AG09309 (cell line): ENCODE data around the gene ITPR1.
"Not testable (repeated sequence)": the region's sequence is repeated elsewhere in the genome, so short reads cannot be mapped to it uniquely, and the experiment has no call there.

ENCODE experiments used
- DNase-seq: peaks from one replicate; pipeline ENCODE4 v3.0.0-alpha.2; 2010; ENCODE audit warnings: low read depth
- H3K4me3 ChIP-seq: 2 replicates; pipeline ENCODE4 v1.5.1; 2011; ENCODE audit warnings: mild to moderate bottlenecking, low read depth, low read length, moderate library complexity; ENCODE audit not compliant: control insufficient read depth
- TF ChIP-seq, protein P1 (sequence below): IDR thresholded peaks from 2 replicates; pipeline ENCODE4 v1.5.1; 2011; ENCODE audit warnings: mild to moderate bottlenecking, low read depth, low read length, inconsistent platforms; ENCODE audit not compliant: insufficient read depth, control insufficient read depth; ENCODE audit errors: missing control alignments

Gene ITPR1

DNA sequence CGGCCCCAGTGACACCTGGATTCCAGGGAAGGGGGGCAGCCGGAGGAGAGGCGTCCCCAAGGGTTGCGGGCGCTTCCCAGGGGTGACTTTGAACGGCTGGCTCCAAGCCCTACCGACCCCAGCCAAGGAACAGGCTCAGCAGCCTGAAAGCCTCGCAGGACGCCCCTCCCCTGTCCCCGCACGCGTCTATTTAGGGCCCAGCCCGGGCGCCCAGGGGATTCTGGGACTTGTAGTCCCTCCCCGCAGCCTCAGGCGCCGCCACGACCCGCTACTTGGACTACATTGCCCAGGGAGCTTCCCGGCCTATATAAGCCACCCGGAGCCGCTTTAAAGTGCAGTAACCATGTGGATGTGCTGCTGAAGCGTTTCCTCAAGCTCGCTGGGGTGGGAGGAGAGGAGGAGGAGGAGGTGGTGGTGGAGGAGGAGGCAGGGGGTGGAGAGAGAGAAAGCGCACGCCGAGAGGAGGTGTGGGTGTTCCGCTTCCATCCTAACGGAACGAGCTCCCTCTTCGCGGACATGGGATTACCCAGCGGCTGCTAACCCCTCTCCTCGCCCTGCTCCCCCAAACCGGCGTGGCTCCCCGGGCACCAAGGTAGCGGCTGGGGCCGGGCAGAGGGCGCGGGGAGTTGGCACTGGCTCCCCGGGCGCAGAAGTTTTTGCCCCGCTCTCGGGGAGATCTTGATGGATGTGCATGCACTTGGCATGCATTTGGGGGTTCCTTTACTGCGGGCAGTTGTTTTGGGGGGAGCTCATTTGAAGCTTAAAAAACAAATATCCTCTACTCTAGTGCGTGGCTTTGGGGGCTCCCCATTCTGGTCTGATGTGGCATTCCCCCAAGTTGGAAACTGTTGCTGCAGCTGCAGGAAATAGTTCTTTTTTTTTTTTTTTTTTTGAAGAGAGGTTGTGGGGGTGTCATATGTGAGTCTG is at the start of gene ITPR1:
TSS of gene ITPR1 (plus strand) at position 335 of the 927 bp plus-strand sequence. CDS start 23,144 bp downstream, outside the sequence.
- TF ChIP-seq, protein P1, sequence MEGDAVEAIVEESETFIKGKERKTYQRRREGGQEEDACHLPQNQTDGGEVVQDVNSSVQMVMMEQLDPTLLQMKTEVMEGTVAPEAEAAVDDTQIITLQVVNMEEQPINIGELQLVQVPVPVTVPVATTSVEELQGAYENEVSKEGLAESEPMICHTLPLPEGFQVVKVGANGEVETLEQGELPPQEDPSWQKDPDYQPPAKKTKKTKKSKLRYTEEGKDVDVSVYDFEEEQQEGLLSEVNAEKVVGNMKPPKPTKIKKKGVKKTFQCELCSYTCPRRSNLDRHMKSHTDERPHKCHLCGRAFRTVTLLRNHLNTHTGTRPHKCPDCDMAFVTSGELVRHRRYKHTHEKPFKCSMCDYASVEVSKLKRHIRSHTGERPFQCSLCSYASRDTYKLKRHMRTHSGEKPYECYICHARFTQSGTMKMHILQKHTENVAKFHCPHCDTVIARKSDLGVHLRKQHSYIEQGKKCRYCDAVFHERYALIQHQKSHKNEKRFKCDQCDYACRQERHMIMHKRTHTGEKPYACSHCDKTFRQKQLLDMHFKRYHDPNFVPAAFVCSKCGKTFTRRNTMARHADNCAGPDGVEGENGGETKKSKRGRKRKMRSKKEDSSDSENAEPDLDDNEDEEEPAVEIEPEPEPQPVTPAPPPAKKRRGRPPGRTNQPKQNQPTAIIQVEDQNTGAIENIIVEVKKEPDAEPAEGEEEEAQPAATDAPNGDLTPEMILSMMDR, result no peak
- peak; percentile 94 for DNase-seq
- peak within 1 kb of the TSS; percentile 89 for H3K4me3 ChIP-seq

- no peak for DNase-seq
- TF ChIP-seq, protein P1, result no peak
- no peak overlapping the region for H3K4me3 ChIP-seq
Measured at GRCh38 chr3:4447295-4447999, 45.7 kb upstream of the ITPR1 start.

DNA sequence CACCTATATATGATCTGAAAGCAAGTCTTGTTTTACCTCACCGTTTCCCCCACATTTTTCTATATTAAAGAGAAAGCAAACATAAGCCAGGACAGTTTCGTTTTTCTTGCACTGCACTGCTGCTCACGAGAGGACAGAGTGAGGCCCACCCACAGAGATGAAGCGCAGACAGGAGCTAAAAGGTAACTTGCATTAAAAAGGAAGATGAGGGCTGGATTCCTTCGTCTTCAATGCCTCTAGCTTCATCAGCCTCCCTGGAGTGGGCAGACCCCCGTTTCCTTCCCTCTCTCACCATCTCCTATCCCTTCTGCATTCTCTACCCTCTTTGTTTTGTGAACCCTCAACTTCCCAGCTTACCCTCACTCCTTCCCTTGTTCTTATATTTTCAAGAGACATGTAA is 45.0 kb upstream of the ITPR1 start:
- DNase-seq, result no peak
- TF ChIP-seq, protein P1, result no peak
- H3K4me3 ChIP-seq, result no peak overlapping the region

DNA sequence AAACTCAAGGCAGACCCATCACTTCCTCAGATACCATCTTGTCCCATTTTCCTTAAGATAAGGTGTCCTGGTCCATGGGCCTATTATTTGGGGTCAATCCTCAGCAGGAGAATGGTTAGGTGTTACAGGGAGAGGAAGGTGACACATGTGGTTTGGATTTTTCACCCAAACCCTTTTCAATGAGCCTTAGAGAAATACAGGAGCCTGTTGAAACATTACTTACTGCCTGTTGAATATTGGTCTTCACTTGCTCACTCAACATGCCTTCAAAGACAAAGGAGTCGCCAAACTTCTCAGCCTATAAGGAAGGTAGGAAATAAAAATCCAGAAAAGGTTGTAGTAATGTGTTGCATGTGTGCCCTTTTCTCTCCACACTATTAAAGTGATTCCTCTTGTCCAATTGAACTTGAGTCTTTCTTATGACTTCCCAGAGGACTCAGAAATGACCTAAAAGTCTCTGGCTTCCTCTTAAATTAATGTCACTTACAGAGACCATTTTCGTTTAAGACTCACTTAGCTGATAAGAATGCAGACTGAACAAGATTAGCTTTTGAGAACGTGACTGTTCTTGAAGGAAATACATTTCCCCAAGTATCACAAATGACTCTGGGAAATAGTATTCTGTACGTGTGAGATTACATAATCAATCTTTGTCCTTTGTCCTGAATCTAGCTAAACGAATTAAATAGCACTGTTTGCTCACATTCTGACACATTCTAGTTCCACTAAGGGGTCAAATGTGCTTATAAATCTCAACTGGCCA is 43.9 kb upstream of the ITPR1 start:
- no peak for DNase-seq
- H3K4me3 ChIP-seq, result no peak overlapping the region
- TF ChIP-seq, protein P1, result no peak

DNA sequence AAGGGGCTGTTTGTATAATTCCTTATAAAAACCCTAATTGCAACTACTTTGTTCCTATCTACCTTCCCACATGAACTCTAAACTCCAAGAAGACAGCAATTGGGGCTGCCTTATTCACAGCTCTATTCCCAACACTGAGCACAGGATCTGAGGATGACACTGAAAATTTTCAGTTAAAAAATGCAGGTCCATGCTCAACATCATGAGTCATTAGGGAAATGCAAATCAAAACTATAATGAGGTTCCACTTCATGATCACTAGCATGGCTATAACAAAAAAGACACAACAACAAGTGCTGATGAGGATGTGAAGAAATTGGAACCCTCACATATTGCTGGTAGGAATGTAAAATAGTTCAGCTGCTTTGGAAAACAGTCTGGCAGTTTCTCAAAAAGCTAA is 39.0 kb upstream of the ITPR1 start:
- no peak for DNase-seq
- TF ChIP-seq, protein P1, result no peak
- H3K4me3 ChIP-seq, result no peak overlapping the region

DNA sequence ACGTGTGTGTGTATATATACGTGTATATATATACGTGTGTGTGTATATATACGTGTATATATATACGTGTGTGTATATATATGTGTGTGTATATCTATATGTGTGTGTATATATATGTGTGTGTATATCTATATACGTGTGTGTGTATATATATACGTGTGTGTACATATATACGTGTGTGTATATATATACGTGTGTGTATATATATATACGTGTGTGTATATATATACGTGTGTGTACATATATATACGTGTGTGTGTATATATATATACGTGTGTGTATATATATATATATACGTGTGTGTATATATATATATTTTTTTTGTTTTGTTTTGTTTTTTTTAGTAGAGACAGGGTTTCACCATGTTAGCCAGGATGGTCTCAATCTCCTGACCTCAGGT is 36.4 kb upstream of the ITPR1 start:
- DNase-seq, H3K4me3 ChIP-seq: not testable (repeated sequence)

GRCh38 chr3:4458961-4459360 is 34.2 kb upstream of the ITPR1 start:
- TF ChIP-seq, protein P1, result no peak
- DNase-seq, result no peak
- no peak overlapping the region for H3K4me3 ChIP-seq
